Activated T-cell treated with anti-CD3 and anti-CD28 coated beads, Interleukin-2, amount 50 U/mL, for 72 hours (primary cell): ENCODE data around the gene DGKZ. TPM values are rescaled to one million over a fixed set of nuclear protein-coding genes. Genes with fewer than 3 reads are reported as not detected.

Source experiments
- ATAC-seq, 2 donors: fragments of 150-1000 bp; cut with Tn5 transposase; replicated peaks in 1 of 2; 2 replicates each; pipeline ENCODE4 v1.10.0; 2021; ENCODE audit warnings: moderate library complexity in 2 of 2, mild to moderate bottlenecking in 1 of 2
- DNase-seq, 2 donors: peaks; one replicate each; pipeline ENCODE4 v3.0.0; 2021 to 2022; ENCODE audit warnings: mixed read lengths in 1 of 2
- H3K27ac Mint-ChIP-seq: one replicate; pipeline ENCODE4 v1.8.0; 2022; ENCODE audit warnings: mild to moderate bottlenecking, moderate library complexity, mixed read lengths
- H3K27me3 Mint-ChIP-seq: one replicate; pipeline ENCODE4 v1.8.0; 2022; ENCODE audit warnings: low read depth, mixed read lengths
- H3K36me3 Mint-ChIP-seq, 2 donors: one replicate each; pipeline ENCODE4 v1.8.0; 2022; ENCODE audit warnings: mixed read lengths in 2 of 2, mild to moderate bottlenecking in 1 of 2; ENCODE audit not compliant: insufficient read depth in 2 of 2
- H3K4me1 Mint-ChIP-seq: one replicate; pipeline ENCODE4 v1.8.0; 2022; ENCODE audit warnings: low read depth, mixed read lengths
- H3K4me3 Mint-ChIP-seq, 2 donors: one replicate each; pipeline ENCODE4 v1.8.0; 2022; ENCODE audit warnings: mild to moderate bottlenecking in 2 of 2, mixed read lengths in 2 of 2, moderate library complexity in 2 of 2
- H3K9me3 Mint-ChIP-seq, 2 donors: one replicate each; pipeline ENCODE4 v1.8.0; 2022; ENCODE audit warnings: mixed read lengths in 2 of 2
- total RNA-seq, 2 donors: library from RNA; stranded (reverse); gene quantifications; one replicate each; pipeline ENCODE4 v1.2.3, GENCODE V29; 2022

Gene DGKZ
- total RNA-seq, 2 donors from 2014 or later: 84.2 to 94.0 TPM

DNA sequence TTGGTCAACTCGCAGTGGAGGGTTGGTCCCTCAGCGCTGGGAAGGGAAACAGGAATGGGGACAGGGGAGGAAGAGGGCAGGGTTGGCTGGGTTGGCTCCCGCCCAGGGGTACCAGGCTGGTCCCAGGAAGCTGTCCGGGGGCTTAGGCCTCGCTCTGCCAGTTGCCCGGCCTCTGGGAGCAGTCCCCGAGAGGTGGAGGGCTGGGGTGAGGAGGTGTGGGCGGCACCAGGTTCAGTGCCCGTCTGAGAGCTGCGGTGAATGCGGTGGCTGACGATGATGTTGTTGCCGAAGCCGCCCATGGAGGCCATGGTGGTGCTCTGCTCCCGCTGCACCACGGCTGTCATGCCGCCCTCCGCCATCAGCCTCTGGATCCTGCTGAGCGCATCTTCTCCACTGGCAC is 50.3 kb downstream of the DGKZ start:
- H3K36me3 Mint-ChIP-seq: peaks cover 0 to 1% of the 10 kb centered on the region in 2 donors
- H3K27me3 Mint-ChIP-seq: peaks cover 18% of the 10 kb centered on the region
- no peak for DNase-seq
- no peak overlapping the region for H3K4me3 Mint-ChIP-seq
- peaks cover 9% of the 10 kb centered on the region for H3K4me1 Mint-ChIP-seq
- H3K27ac Mint-ChIP-seq: no peak overlapping the region
- no peak for ATAC-seq
- no peaks in the 10 kb centered on the region for H3K9me3 Mint-ChIP-seq

- peak overlapping the region; percentile 57 for H3K27ac Mint-ChIP-seq
- no peak for DNase-seq
- no peaks in the 10 kb centered on the region for H3K4me1 Mint-ChIP-seq
- H3K36me3 Mint-ChIP-seq: peaks cover 0 to 1% of the 10 kb centered on the region in 2 donors
- no peak for ATAC-seq
- no peaks in the 10 kb centered on the region for H3K9me3 Mint-ChIP-seq
- H3K27me3 Mint-ChIP-seq: no peaks in the 10 kb centered on the region
- H3K4me3 Mint-ChIP-seq: no peak overlapping the region
These were observed 56.0 kb downstream of the DGKZ start for GRCh38 chr11:46402957-46403902.

DNA sequence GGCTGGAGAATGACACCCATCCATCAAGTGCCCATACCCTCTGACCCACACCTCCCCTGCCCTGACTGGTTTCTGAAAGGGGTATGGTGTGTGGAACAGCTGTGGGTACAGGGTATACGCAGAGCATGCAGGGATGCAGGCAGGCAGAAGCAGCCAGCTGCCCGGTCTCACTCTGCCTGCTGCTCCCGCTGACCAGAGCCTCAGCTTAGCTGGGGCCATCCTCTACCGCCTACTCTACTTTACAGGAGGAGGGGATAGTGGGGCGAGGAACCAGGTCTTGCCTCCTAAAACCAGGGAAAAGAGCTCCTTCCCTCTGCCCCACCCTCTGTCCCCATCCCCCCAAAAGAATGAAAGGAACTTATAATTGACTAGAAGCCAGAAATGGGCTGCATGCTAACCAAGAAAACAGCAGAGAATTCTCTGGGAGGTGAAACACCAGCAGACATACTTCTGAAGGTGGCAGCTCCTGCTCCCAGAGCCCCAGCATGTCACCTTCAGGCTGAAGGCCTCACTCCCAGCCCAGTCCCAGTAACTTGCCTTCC is 57.3 kb downstream of the DGKZ start:
- Mint-ChIP-seq H3K4me1 (no peaks in the 10 kb centered on the region), H3K27ac (no peak overlapping the region), H3K9me3 (no peaks in the 10 kb centered on the region), H3K36me3 (peaks cover 0 to 1% of the 10 kb centered on the region in 2 donors), H3K27me3 (no peaks in the 10 kb centered on the region), H3K4me3 (no peak overlapping the region)
- DNase-seq: no peak
- no peak for ATAC-seq

DNA sequence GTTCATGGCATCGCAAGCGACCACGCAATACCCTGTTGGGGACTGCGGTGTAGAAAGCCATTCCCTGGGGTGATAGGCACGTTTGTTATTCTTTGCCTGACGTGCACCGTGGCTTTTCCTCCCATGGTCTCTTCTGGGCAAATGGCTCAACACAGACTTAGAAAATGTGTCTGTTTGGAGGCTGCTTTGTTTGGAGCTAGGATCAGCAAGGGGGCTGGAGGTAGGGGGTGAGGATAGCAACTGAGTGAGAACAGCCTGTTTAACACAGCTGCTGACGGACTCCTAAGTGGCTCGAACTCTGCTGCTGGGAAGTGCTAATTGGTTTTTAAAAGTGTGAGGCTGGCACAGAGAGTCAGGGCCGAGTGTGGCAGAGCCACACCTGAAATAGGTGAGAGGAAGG is 60.4 kb downstream of the DGKZ start:
- ATAC-seq (no peak), DNase-seq (no peak)
- no peaks in the 10 kb centered on the region for H3K27me3 Mint-ChIP-seq
- H3K27ac Mint-ChIP-seq: no peak overlapping the region
- H3K36me3 Mint-ChIP-seq: peaks cover 1% of the 10 kb centered on the region in 2 donors
- H3K4me1 Mint-ChIP-seq: no peaks in the 10 kb centered on the region
- H3K4me3 Mint-ChIP-seq: no peak overlapping the region
- H3K9me3 Mint-ChIP-seq: no peaks in the 10 kb centered on the region

DNA sequence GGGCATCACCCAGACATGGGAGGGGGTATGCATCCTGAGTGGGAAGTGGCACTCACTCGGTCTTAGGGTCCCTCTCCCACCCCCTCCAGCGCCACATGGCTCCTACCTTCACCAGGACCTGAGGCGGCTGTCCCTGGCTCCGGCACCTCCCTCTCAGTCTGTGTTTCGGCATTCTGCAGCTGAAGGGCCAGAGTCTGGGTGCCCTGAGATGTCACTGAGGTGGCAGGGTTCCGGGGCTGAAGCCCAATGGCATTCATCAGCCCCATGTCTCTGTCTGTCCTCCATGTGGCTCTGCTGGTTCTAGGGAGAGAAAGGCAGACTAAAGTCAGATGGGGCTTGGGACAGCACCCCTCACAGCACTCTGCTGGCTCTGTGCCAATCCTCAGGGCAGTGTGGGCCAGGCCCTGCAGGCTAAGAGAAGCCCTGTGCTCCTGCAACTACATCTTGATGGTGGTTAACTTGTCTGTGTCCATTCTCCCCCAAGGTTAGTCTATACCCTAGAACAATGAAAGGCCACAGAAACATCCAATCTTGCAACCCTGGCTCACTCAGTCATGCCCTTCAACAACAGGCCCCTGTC is 61.2 kb downstream of the DGKZ start:
- Mint-ChIP-seq H3K9me3 (no peaks in the 10 kb centered on the region), H3K4me1 (no peaks in the 10 kb centered on the region), H3K27me3 (no peaks in the 10 kb centered on the region), H3K36me3 (peaks cover 0 to 1% of the 10 kb centered on the region in 2 donors), H3K27ac (no peak overlapping the region), H3K4me3 (no peak overlapping the region)
- ATAC-seq (no peak), DNase-seq (no peak)

- ATAC-seq: no peak
- DNase-seq: no peak
- Mint-ChIP-seq H3K27ac (no peak overlapping the region), H3K4me1 (peaks cover 12% of the 10 kb centered on the region), H3K4me3 (no peak overlapping the region), H3K36me3 (peaks cover 0 to 4% of the 10 kb centered on the region in 2 donors), H3K9me3 (no peaks in the 10 kb centered on the region), H3K27me3 (no peaks in the 10 kb centered on the region)
These were observed 62.8 kb downstream of the DGKZ start for GRCh38 chr11:46410021-46410420.

- H3K4me3 Mint-ChIP-seq: no peak overlapping the region
- peaks cover 0 to 11% of the 10 kb centered on the region in 2 donors for H3K36me3 Mint-ChIP-seq
- DNase-seq (no peak), ATAC-seq (no peak)
- H3K9me3 Mint-ChIP-seq: no peaks in the 10 kb centered on the region
- H3K27ac Mint-ChIP-seq: no peak overlapping the region
- peaks cover 22% of the 10 kb centered on the region for H3K4me1 Mint-ChIP-seq
- no peaks in the 10 kb centered on the region for H3K27me3 Mint-ChIP-seq
These were observed 66.7 kb downstream of the DGKZ start for GRCh38 chr11:46413760-46414465.

GRCh38 chr11:46414466-46414796 is 67.2 kb downstream of the DGKZ start:
- Mint-ChIP-seq H3K27me3 (no peaks in the 10 kb centered on the region), H3K9me3 (no peaks in the 10 kb centered on the region), H3K36me3 (peaks cover 0 to 11% of the 10 kb centered on the region in 2 donors), H3K4me1 (peaks cover 22% of the 10 kb centered on the region), H3K4me3 (no peak overlapping the region), H3K27ac (no peak overlapping the region)
- DNase-seq (no peak), ATAC-seq (no peak)

DNA sequence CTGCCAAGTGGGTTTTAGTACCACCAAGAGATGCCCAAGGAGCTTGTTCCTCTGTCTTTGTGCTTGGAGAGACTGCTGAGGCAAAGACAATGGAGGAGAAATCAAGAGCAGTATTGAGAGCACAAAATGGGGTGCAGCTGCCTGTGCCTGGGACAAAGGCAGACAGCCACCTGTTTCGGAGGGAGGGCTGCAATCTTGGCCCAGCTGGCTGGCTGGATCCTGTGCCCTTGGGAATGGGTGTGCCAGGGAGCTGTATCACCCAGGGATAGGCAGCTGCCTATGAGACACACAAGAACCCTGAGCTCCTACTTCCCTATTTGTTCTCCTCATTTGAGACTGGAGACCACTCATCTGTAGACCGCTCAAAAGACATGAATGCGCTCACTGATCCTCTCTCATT is 67.6 kb downstream of the DGKZ start:
- no peak for ATAC-seq
- Mint-ChIP-seq H3K27ac (no peak overlapping the region), H3K27me3 (no peaks in the 10 kb centered on the region), H3K36me3 (peaks cover 0 to 11% of the 10 kb centered on the region in 2 donors), H3K9me3 (no peaks in the 10 kb centered on the region), H3K4me1 (peaks cover 22% of the 10 kb centered on the region), H3K4me3 (no peak overlapping the region)
- DNase-seq: no peak

- no peaks in the 10 kb centered on the region for H3K9me3 Mint-ChIP-seq
- no peaks in the 10 kb centered on the region for H3K27me3 Mint-ChIP-seq
- H3K4me3 Mint-ChIP-seq: no peak overlapping the region
- H3K27ac Mint-ChIP-seq: no peak overlapping the region
- H3K36me3 Mint-ChIP-seq: peaks cover 0 to 11% of the 10 kb centered on the region in 2 donors
- DNase-seq (no peak), ATAC-seq (no peak)
- peaks cover 22% of the 10 kb centered on the region for H3K4me1 Mint-ChIP-seq
These were observed 70.4 kb downstream of the DGKZ start for GRCh38 chr11:46417711-46418110.

- H3K27ac Mint-ChIP-seq: no peak overlapping the region
- H3K4me1 Mint-ChIP-seq: peaks cover 22% of the 10 kb centered on the region
- no peaks in the 10 kb centered on the region for H3K27me3 Mint-ChIP-seq
- no peak for DNase-seq
- no peaks in the 10 kb centered on the region for H3K9me3 Mint-ChIP-seq
- H3K4me3 Mint-ChIP-seq: no peak overlapping the region
- peaks cover 0 to 11% of the 10 kb centered on the region in 2 donors for H3K36me3 Mint-ChIP-seq
- no peak for ATAC-seq
These were observed 71.5 kb downstream of the DGKZ start for GRCh38 chr11:46418751-46419150.

DNA sequence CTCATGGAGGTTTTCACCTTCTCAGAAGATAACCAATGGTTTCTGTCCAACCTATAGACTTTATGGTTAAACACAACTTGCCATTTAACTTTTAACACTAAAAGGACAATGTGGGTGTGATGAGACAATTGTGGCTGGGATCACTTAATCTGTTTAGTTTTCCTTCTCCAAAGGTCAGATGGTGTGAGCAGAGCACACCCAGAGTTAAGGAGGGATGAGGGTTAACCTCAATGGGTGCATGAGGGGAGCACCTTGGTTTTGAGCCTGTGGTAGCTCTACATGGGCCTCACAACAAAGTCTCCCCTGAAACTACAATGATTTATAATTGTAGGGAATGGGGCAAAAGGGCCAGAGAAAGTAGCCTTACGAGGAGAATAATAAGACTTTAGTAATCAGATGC is 73.2 kb downstream of the DGKZ start:
- Mint-ChIP-seq H3K27ac (no peak overlapping the region), H3K4me1 (peaks cover 6% of the 10 kb centered on the region), H3K27me3 (no peaks in the 10 kb centered on the region), H3K4me3 (no peak overlapping the region), H3K9me3 (no peaks in the 10 kb centered on the region), H3K36me3 (peaks cover 0 to 5% of the 10 kb centered on the region in 2 donors)
- DNase-seq: no peak
- ATAC-seq: no peak

DNA sequence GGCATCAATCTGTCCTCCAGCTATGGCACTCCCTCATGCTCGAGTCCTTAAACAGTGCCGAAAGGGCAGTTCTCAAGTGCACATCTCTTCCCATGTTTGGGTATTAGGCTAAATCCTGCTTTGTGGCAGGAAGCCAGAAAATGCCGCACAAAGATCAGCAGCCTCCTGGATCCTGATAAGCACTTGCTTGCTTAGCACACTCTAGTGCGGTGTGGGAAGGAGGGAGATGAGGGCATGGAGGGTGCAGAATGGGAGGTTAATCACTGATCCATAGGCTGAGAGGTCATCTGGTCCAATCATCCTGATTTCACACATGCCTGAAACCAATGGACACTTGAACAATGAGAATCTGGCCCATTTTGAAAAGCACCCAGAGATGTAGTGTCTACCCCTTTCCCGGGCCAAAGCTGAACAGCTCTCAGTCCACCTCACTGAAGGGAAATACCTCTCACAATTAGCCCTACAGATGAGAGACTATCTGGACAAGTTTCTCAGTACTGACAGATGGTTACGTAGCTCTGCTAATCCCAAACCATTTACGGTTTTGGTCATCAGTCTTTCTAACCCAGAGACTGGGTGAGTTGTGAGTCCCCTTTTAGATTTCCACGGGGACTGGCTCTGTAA is 74.1 kb downstream of the DGKZ start:
- H3K27me3 Mint-ChIP-seq: no peaks in the 10 kb centered on the region
- peaks cover 0 to 1% of the 10 kb centered on the region in 2 donors for H3K36me3 Mint-ChIP-seq
- DNase-seq (no peak), ATAC-seq (no peak)
- H3K4me3 Mint-ChIP-seq: no peak overlapping the region
- no peaks in the 10 kb centered on the region for H3K9me3 Mint-ChIP-seq
- no peak overlapping the region for H3K27ac Mint-ChIP-seq
- no peaks in the 10 kb centered on the region for H3K4me1 Mint-ChIP-seq
